H9 (cell line): ENCODE results near the gene DOCK1. TPM values are rescaled to one million over a fixed set of nuclear protein-coding genes. Genes with fewer than 3 reads are reported as not detected.

Source experiments
- DNase-seq: peaks from one replicate; pipeline ENCODE4 v3.0.0-alpha.2; 2017
- H2AFZ ChIP-seq: one replicate; pipeline ENCODE4 v1.6.1; 2013; ENCODE audit warnings: mild to moderate bottlenecking, low read length, control low read depth, moderate library complexity
- H2AK5ac ChIP-seq: 2 replicates; pipeline ENCODE4 v1.6.1; 2013; ENCODE audit warnings: low read length, control low read depth, mixed read lengths; ENCODE audit not compliant: insufficient read length
- H2BK120ac ChIP-seq: one replicate; pipeline ENCODE4 v1.6.1; 2013; ENCODE audit warnings: low read depth, mild to moderate bottlenecking, low read length, control low read depth, inconsistent platforms; ENCODE audit not compliant: poor library complexity, severe bottlenecking
- H2BK12ac ChIP-seq: 2 replicates; pipeline ENCODE4 v1.6.1; 2013; ENCODE audit warnings: low read length, control low read depth, mixed read lengths, low read depth; ENCODE audit not compliant: insufficient read length
- H2BK15ac ChIP-seq: 2 replicates; pipeline ENCODE4 v1.6.1; 2013; ENCODE audit warnings: low read depth, low read length, control low read depth
- H2BK20ac ChIP-seq: one replicate; pipeline ENCODE4 v1.6.1; 2013; ENCODE audit warnings: low read depth, mild to moderate bottlenecking, low read length, control low read depth, inconsistent platforms; ENCODE audit not compliant: poor library complexity, severe bottlenecking
- H2BK5ac ChIP-seq: 2 replicates; pipeline ENCODE4 v1.6.1; 2013; ENCODE audit warnings: low read length, control low read depth, mixed read lengths; ENCODE audit not compliant: insufficient read length
- H3K14ac ChIP-seq: 2 replicates; pipeline ENCODE4 v1.6.1; 2013; ENCODE audit warnings: low read length, control low read depth; ENCODE audit not compliant: insufficient read depth
- H3K18ac ChIP-seq: 2 replicates; pipeline ENCODE4 v1.6.1; 2013; ENCODE audit warnings: low read depth, mild to moderate bottlenecking, mixed read lengths, low read length, control low read depth; ENCODE audit not compliant: insufficient read length
- H3K23ac ChIP-seq: 2 replicates; pipeline ENCODE4 v1.6.1; 2013; ENCODE audit warnings: low read length, control low read depth, mixed read lengths, low read depth; ENCODE audit not compliant: insufficient read length
- H3K23me2 ChIP-seq: 2 replicates; pipeline ENCODE4 v1.6.1; 2013; ENCODE audit warnings: low read depth, mild to moderate bottlenecking, mixed read lengths, low read length, control low read depth; ENCODE audit not compliant: insufficient read length, poor library complexity, severe bottlenecking
- H3K27ac ChIP-seq: 2 replicates; pipeline ENCODE4 v1.5.1; 2013; ENCODE audit warnings: low read length, control low read depth, mixed read lengths, low read depth; ENCODE audit not compliant: insufficient read length
- H3K27me3 ChIP-seq: 2 replicates; pipeline ENCODE4 v1.6.1; 2013; ENCODE audit warnings: low read length, control low read depth, inconsistent platforms; ENCODE audit not compliant: insufficient read depth
- H3K4ac ChIP-seq: 2 replicates; pipeline ENCODE4 v1.6.1; 2013; ENCODE audit warnings: low read depth, mild to moderate bottlenecking, control low read depth, inconsistent platforms, low read length, moderate library complexity
- H3K4me1 ChIP-seq: 2 replicates; pipeline ENCODE4 v1.6.1; 2013; ENCODE audit warnings: low read length, control low read depth, inconsistent platforms; ENCODE audit not compliant: insufficient read depth
- H3K4me2 ChIP-seq: 2 replicates; pipeline ENCODE4 v1.6.1; 2013; ENCODE audit warnings: low read length, control low read depth, mixed read lengths; ENCODE audit not compliant: insufficient read length, insufficient read depth
- H3K56ac ChIP-seq: 2 replicates; pipeline ENCODE4 v1.6.1; 2013; ENCODE audit warnings: low read depth, mild to moderate bottlenecking, mixed read lengths, low read length, control low read depth; ENCODE audit not compliant: insufficient read length
- H3K79me1 ChIP-seq: 2 replicates; pipeline ENCODE4 v1.6.1; 2013; ENCODE audit warnings: low read depth, mild to moderate bottlenecking, moderate library complexity, low read length, control low read depth, inconsistent platforms; ENCODE audit not compliant: insufficient read depth, poor library complexity, severe bottlenecking
- H3K79me2 ChIP-seq: 2 replicates; pipeline ENCODE4 v1.6.1; 2013; ENCODE audit warnings: low read length, control low read depth, inconsistent platforms; ENCODE audit not compliant: insufficient read depth
- H3K9ac ChIP-seq: 2 replicates; pipeline ENCODE4 v1.6.1; 2013; ENCODE audit warnings: low read length, control low read depth, mixed read lengths; ENCODE audit not compliant: insufficient read length; ENCODE audit errors: extremely low read depth
- H3K9me3 ChIP-seq: one replicate; pipeline ENCODE4 v1.6.1; 2013; ENCODE audit warnings: low read depth, low read length, inconsistent platforms; ENCODE audit not compliant: control insufficient read depth
- H3T11ph ChIP-seq: one replicate; pipeline ENCODE4 v1.6.1; 2013; ENCODE audit warnings: mild to moderate bottlenecking, low read length, control low read depth, inconsistent platforms
- H4K20me1 ChIP-seq: one replicate; pipeline ENCODE4 v1.6.1; 2013; ENCODE audit not compliant: control insufficient read depth, insufficient read length, insufficient read depth
- H4K5ac ChIP-seq: 2 replicates; pipeline ENCODE4 v1.6.1; 2013; ENCODE audit warnings: low read depth, mild to moderate bottlenecking, mixed read lengths, low read length, control low read depth; ENCODE audit not compliant: insufficient read length
- H4K8ac ChIP-seq: replicated peaks from 2 replicates; pipeline ENCODE4 v1.6.1; 2013; ENCODE audit warnings: low read length, control low read depth, mixed read lengths, low read depth; ENCODE audit not compliant: insufficient read length
- H4K91ac ChIP-seq: 2 replicates; pipeline ENCODE4 v1.6.1; 2013; ENCODE audit warnings: low read depth, mild to moderate bottlenecking, moderate library complexity, mixed read lengths, low read length, control low read depth; ENCODE audit not compliant: insufficient read length
- H3K27ac Mint-ChIP-seq, 3 experiments: 2 replicates in 2 of 3; 3 replicates in 1 of 3; pipeline ENCODE4 v1.8.0; 2020 to 2021; ENCODE audit warnings: mixed read lengths in 3 of 3, mild to moderate bottlenecking in 1 of 3, moderate library complexity in 1 of 3
- H3K27me3 Mint-ChIP-seq: 2 replicates; pipeline ENCODE4 v1.8.0; 2021; ENCODE audit warnings: low read depth, mild to moderate bottlenecking, moderate library complexity, mixed read lengths
- H3K36me3 Mint-ChIP-seq, 3 experiments: 2 replicates in 2 of 3; 3 replicates in 1 of 3; pipeline ENCODE4 v1.8.0; 2020 to 2021; ENCODE audit warnings: low read depth in 3 of 3, mixed read lengths in 3 of 3; ENCODE audit not compliant: insufficient read depth in 1 of 3
- H3K4me1 Mint-ChIP-seq, 2 experiments: 2 replicates each; pipeline ENCODE4 v1.8.0; 2020; ENCODE audit warnings: mixed read lengths in 2 of 2
- H3K4me3 Mint-ChIP-seq, 2 experiments: 2 replicates in 1 of 2; 3 replicates in 1 of 2; pipeline ENCODE4 v1.8.0; 2020 to 2021; ENCODE audit warnings: mild to moderate bottlenecking in 2 of 2, mixed read lengths in 2 of 2, moderate library complexity in 1 of 2
- H3K9me3 Mint-ChIP-seq, 2 experiments: 2 replicates in 1 of 2; 3 replicates in 1 of 2; pipeline ENCODE4 v1.8.0; 2020; ENCODE audit warnings: mild to moderate bottlenecking in 2 of 2, mixed read lengths in 2 of 2, moderate library complexity in 1 of 2
- CTCF ChIP-seq: fragments of 200-600 bp; sonication (generic); conservative IDR thresholded peaks from 3 replicates; pipeline ENCODE4 v1.8.0; 2021; ENCODE audit warnings: antibody characterized with exemption, mild to moderate bottlenecking
- WGBS: extraction: QIAGEN DNeasy Blood & Tissue Kit; methylation state at CpG from one replicate; pipeline ENCODE4 v1.1.7; 2013; ENCODE audit warnings: missing lambda C conversion rate, low lambda C conversion rate, mixed read lengths; ENCODE audit not compliant: insufficient read length; ENCODE audit errors: extremely low coverage; 5-methylcytosine and 5-hydroxymethylcytosine counted together
- total RNA-seq: library from RNA; stranded (reverse); gene quantifications from 2 replicates; pipeline ENCODE4 v1.2.1, GENCODE V29; 2021

DOCK1 gene
- total RNA-seq, 1 experiment from 2014 or later, result 57.0 TPM

DNA sequence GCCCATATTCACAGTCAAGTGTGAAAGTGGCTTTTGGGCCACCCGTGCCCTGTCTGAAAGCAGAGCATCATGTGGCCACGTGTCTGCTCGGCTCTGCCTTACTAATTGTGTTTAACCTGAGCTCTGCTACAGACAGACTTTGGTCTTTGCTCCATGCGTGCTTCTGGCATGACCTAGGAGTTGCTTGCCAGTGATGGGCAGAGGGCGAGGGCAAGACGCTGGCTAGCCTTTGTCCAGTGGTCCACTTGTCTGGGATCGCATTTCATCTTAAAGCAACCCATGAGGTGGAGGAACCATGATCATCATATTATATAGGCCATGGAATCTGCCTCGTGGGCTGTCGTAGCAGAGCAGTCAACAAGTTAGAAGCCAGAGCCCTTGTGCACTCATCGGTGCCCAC lies 414.5 kb downstream of the DOCK1 start:
- no peaks in the 10 kb centered on the region for H3K79me2 ChIP-seq
- H3K23ac ChIP-seq, result no peak overlapping the region
- no peak overlapping the region for H3K4me2 ChIP-seq
- no peaks in the 10 kb centered on the region for H3K36me3 Mint-ChIP-seq
- H3K18ac ChIP-seq, result no peak overlapping the region
- no peak overlapping the region for H2AK5ac ChIP-seq
- H2BK20ac ChIP-seq, result no peak overlapping the region
- no peak overlapping the region for H4K91ac ChIP-seq
- H3K4me3 Mint-ChIP-seq, result no peak overlapping the region
- no peak overlapping the region for H3K4ac ChIP-seq
- H2BK12ac ChIP-seq, result no peak overlapping the region
- no peak overlapping the region for H3K27ac ChIP-seq
- H3K9me3 ChIP-seq, result no peaks in the 10 kb centered on the region
- H3K14ac ChIP-seq, result no peak overlapping the region
- H4K5ac ChIP-seq, result no peak overlapping the region
- no peaks in the 10 kb centered on the region for H3K23me2 ChIP-seq
- no CpG with 5 or more reads among the region's 10 CpGs for WGBS
- H3K56ac ChIP-seq, result no peak overlapping the region
- no peak for DNase-seq
- H2BK120ac ChIP-seq, result no peak overlapping the region
- no peak overlapping the region for H4K8ac ChIP-seq
- H3K9ac ChIP-seq, result no peak overlapping the region
- no peaks in the 10 kb centered on the region for H4K20me1 ChIP-seq
- no peaks in the 10 kb centered on the region for H3K79me1 ChIP-seq
- no peak overlapping the region for H3T11ph ChIP-seq
- H3K27me3 ChIP-seq, result no peaks in the 10 kb centered on the region
- H3K4me1 ChIP-seq, result no peaks in the 10 kb centered on the region
- H3K4me1 Mint-ChIP-seq, result 0 out of 4 replicates have a peak, but pooled peaks cover 0 to 4% of the 10 kb centered on the region in 2 experiments
- H3K9me3 Mint-ChIP-seq, result no peaks in the 10 kb centered on the region
- H2AFZ ChIP-seq, result no peak overlapping the region
- H3K27ac Mint-ChIP-seq, result no peak overlapping the region
- no peak overlapping the region for H2BK15ac ChIP-seq
- no peaks in the 10 kb centered on the region for H3K27me3 Mint-ChIP-seq
- H2BK5ac ChIP-seq, result no peak overlapping the region
- TF ChIP-seq CTCF, result no peak
